Measurements from ENCODE around the gene OPTC.

OPTC gene

GRCh38 chr1:203450479-203451149 is 43.3 kb upstream of the OPTC start:
- no peak for DNase-seq (ENCODE audit: low read depth)
- no peak for TF ChIP-seq CTCF (IDR thresholded peaks at IDR 0.05; ENCODE audit: low read depth, low read length)
- no peak for TF ChIP-seq MAX (IDR thresholded peaks at IDR 0.05; ENCODE audit: low read depth, low read length)
- no peak for TF ChIP-seq MYC (IDR thresholded peaks at IDR 0.05; ENCODE audit: low read depth, low read length)
- H3K4me3 ChIP-seq (ENCODE audit: low read depth, low read length) = no peak overlapping the region

GRCh38 chr1:203451836-203452784 is 41.8 kb upstream of the OPTC start:
- H3K4me3 ChIP-seq (ENCODE audit: low read depth, low read length) = no peak overlapping the region
- TF ChIP-seq POLR2A (IDR thresholded peaks at IDR 0.05; ENCODE audit: extremely low read depth, insufficient read length) (no peak), CTCF (IDR thresholded peaks at IDR 0.05; ENCODE audit: low read depth, low read length) (no peak), MAX (IDR thresholded peaks at IDR 0.05; ENCODE audit: low read depth, low read length) (no peak), MYC (IDR thresholded peaks at IDR 0.05; ENCODE audit: low read depth, low read length) (no peak)
- DNase-seq (ENCODE audit: low read depth) = no peak

- DNase-seq (ENCODE audit: low read depth) = no peak
- no peak overlapping the region for H3K4me3 ChIP-seq (ENCODE audit: low read depth, low read length)
- TF ChIP-seq POLR2A (IDR thresholded peaks at IDR 0.05; ENCODE audit: extremely low read depth, insufficient read length) (no peak), MAX (IDR thresholded peaks at IDR 0.05; ENCODE audit: low read depth, low read length) (no peak), CTCF (IDR thresholded peaks at IDR 0.05; ENCODE audit: low read depth, low read length) (no peak), MYC (IDR thresholded peaks at IDR 0.05; ENCODE audit: low read depth, low read length) (no peak)
Observed at GRCh38 chr1:203453016-203453415, 40.9 kb upstream of the OPTC start.

GRCh38 chr1:203453616-203454015 is 40.3 kb upstream of the OPTC start:
- TF ChIP-seq POLR2A (IDR thresholded peaks at IDR 0.05; ENCODE audit: extremely low read depth, insufficient read length) (no peak), CTCF (IDR thresholded peaks at IDR 0.05; ENCODE audit: low read depth, low read length) (no peak), MAX (IDR thresholded peaks at IDR 0.05; ENCODE audit: low read depth, low read length) (no peak), MYC (IDR thresholded peaks at IDR 0.05; ENCODE audit: low read depth, low read length) (no peak)
- H3K4me3 ChIP-seq (ENCODE audit: low read depth, low read length) = no peak overlapping the region
- no peak for DNase-seq (ENCODE audit: low read depth)

- no peak for DNase-seq (ENCODE audit: low read depth)
- no peak overlapping the region for H3K4me3 ChIP-seq (ENCODE audit: low read depth, low read length)
- TF ChIP-seq MAX (IDR thresholded peaks at IDR 0.05; ENCODE audit: low read depth, low read length) = no peak; the same call in 1 of the 2 replicates
- TF ChIP-seq POLR2A (IDR thresholded peaks at IDR 0.05; ENCODE audit: extremely low read depth, insufficient read length) = no peak
Observed at GRCh38 chr1:203454986-203455471, 38.9 kb upstream of the OPTC start.

GRCh38 chr1:203455706-203456105 is 38.2 kb upstream of the OPTC start:
- TF ChIP-seq MYC (IDR thresholded peaks at IDR 0.05; ENCODE audit: low read depth, low read length) (no peak), POLR2A (IDR thresholded peaks at IDR 0.05; ENCODE audit: extremely low read depth, insufficient read length) (no peak), MAX (IDR thresholded peaks at IDR 0.05; ENCODE audit: low read depth, low read length) (no peak), CTCF (IDR thresholded peaks at IDR 0.05; ENCODE audit: low read depth, low read length) (no peak)
- no peak for DNase-seq (ENCODE audit: low read depth)
- no peak overlapping the region for H3K4me3 ChIP-seq (ENCODE audit: low read depth, low read length)

Data from NB4 (cell line).